NB4 (cell line): ENCODE results near the gene CEP83.

ENCODE experiments used
- DNase-seq: peaks from one replicate; pipeline ENCODE4 v3.0.0; 2010; ENCODE audit warnings: low read depth
- H3K4me3 ChIP-seq: one replicate; pipeline ENCODE4 v1.5.1; 2011; ENCODE audit warnings: mild to moderate bottlenecking, low read depth, low read length, moderate library complexity
- MYC ChIP-seq: IDR thresholded peaks from 2 replicates; pipeline ENCODE4 v1.6.1; 2011; ENCODE audit warnings: low read depth, low read length
- POLR2A ChIP-seq: IDR thresholded peaks from 2 replicates; pipeline ENCODE4 v1.6.1; 2011; ENCODE audit warnings: mild to moderate bottlenecking; ENCODE audit not compliant: insufficient read length; ENCODE audit errors: extremely low read depth
- TF ChIP-seq, protein P1 (sequence below): IDR thresholded peaks from one replicate; pipeline ENCODE4 v1.5.1; 2012; ENCODE audit warnings: low read depth, low read length
- TF ChIP-seq, protein P2 (sequence below): IDR thresholded peaks from 2 replicates; pipeline ENCODE4 v1.6.1; 2011; ENCODE audit warnings: low read depth, low read length

The CEP83 gene

DNA sequence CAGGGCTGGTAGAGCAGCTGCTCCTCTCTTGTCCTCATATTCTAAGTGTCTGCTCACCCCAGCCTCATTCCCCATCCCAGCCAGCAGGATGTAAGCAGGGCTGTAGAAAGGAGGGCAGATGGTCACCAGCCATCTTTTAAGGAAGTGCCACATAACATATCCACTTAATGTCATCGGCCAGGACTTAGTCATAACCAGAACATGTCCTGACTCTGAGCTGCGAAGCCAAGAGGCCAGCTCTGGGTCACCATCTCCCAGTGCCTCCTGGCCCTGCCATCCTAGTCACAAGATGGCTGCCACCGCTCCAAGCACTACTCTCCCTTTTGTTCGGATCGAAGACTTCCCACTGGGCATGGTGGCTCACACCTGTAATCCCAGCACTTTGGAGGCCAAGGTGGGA lies 187.4 kb downstream of the CEP83 start:
- DNase-seq, result peak; percentile 40
- no peak overlapping the region for H3K4me3 ChIP-seq
- TF ChIP-seq, protein P1, sequence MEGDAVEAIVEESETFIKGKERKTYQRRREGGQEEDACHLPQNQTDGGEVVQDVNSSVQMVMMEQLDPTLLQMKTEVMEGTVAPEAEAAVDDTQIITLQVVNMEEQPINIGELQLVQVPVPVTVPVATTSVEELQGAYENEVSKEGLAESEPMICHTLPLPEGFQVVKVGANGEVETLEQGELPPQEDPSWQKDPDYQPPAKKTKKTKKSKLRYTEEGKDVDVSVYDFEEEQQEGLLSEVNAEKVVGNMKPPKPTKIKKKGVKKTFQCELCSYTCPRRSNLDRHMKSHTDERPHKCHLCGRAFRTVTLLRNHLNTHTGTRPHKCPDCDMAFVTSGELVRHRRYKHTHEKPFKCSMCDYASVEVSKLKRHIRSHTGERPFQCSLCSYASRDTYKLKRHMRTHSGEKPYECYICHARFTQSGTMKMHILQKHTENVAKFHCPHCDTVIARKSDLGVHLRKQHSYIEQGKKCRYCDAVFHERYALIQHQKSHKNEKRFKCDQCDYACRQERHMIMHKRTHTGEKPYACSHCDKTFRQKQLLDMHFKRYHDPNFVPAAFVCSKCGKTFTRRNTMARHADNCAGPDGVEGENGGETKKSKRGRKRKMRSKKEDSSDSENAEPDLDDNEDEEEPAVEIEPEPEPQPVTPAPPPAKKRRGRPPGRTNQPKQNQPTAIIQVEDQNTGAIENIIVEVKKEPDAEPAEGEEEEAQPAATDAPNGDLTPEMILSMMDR, result no peak
- TF ChIP-seq MYC (no peak), POLR2A (no peak)
- TF ChIP-seq, protein P2, sequence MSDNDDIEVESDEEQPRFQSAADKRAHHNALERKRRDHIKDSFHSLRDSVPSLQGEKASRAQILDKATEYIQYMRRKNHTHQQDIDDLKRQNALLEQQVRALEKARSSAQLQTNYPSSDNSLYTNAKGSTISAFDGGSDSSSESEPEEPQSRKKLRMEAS, result no peak

DNA sequence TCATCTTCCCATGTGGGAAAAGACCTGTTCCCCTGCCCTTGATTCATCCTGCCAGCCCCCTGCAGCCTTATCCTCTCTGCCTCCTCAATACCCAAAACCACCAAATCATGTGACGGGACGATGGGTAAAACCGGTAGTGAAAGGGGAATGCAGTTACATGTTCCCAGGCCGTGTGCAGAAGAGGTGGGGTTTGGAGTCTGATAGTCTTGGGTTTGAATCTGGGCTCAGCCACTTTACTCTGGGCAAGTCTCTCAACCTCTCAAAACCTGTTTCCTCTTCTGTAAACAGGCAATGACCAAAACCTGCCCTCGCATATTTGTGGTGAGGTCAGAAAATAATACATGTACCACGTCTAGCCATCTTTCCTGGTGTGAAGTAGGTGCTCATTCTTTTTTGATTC lies 188.3 kb downstream of the CEP83 start:
- H3K4me3 ChIP-seq, result no peak overlapping the region
- DNase-seq, result no peak
- TF ChIP-seq POLR2A, result no peak
- TF ChIP-seq, protein P2, result no peak
- TF ChIP-seq, protein P1, result no peak
- TF ChIP-seq MYC, result no peak

DNA sequence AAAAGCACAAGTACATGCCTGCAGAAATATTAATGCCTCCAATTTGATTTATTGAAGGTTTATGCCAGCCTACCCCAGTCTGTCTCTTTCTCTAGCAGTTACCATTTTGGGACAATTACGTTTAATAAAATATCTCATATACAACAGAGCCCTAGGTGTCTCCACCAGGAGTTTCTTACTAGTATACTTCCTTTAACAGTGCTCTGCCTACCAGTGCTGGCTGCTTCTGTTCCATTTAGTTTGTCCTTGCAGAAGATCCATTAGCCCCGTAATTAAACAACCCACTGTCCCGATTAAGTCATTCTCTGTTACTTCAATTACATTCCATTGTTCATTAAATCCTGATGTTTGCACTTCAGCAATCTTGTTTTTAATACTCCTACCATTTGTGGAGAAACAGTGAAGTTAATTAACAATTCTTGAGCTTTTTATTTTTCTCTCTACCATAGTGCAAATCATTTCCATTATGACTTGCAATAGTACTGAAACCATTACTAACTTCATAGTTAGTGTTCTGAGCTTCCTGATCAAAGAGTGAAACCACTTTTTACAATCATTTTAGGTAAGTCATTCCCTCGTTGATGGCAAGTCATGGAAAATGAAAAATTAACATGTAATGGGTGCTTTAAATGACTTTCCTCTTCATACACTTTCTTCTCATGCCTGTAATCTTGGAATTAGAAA lies 190.2 kb downstream of the CEP83 start:
- H3K4me3 ChIP-seq, result no peak overlapping the region
- DNase-seq, result no peak
- TF ChIP-seq POLR2A, result no peak
- TF ChIP-seq, protein P2, result no peak
- no peak for TF ChIP-seq MYC
- TF ChIP-seq, protein P1, result no peak

DNA sequence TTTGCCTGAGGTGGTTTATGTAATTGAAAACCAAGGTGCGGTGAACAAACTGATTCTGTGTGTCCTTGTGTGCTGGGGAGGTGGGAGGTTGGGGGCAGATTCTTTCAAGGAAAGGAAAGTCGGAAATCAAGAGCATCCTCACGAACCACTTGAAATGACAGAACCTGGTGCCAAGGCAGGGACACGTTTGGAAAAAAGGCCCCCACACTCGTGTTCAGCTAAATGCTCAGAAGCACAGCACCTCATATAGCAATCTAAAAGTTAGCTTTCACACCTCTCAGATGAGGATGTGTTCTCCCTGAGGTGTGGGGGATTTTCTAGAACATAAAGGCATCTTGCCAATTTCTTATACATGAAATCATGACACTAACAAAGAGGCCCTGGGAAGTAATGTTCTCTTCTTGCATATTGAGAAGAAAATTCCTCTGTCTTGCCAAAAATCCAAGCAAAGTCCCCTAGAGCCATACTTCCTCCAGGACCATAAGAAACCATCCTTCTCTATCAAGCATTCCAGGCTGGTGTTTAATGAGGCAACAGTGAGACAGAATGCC lies 191.7 kb downstream of the CEP83 start:
- DNase-seq, result no peak
- no peak overlapping the region for H3K4me3 ChIP-seq
- TF ChIP-seq, protein P1, result no peak
- TF ChIP-seq, protein P2, result no peak
- TF ChIP-seq MYC (no peak), POLR2A (no peak)

DNA sequence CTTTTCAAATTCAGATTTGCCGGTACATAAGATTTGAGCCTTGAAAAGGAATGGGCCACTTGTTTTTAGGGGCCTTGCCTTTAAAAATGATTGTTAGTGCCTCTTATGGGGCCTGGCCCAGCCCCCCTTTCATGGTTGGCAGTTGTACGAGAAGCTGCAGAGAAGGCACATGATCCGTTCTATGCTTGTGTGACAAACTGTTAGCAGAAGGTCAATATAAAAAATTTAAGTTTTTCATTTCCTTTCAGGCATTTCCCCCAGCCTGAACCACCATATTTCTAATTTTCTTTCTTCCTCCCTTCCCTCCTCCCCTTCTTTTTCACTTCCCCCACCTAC lies 192.2 kb downstream of the CEP83 start:
- TF ChIP-seq, protein P1, result no peak
- TF ChIP-seq POLR2A (no peak), MYC (no peak)
- TF ChIP-seq, protein P2, result no peak
- H3K4me3 ChIP-seq, result no peak overlapping the region
- no peak for DNase-seq
